C4-2B (cell line): Measurements from ENCODE around the gene ZDHHC17.

Experiments
- ZFX ChIP-seq: fragments of 450-650 bp; IDR thresholded peaks from 2 replicates; pipeline ENCODE4 v1.6.1; 2017
- TF ChIP-seq, protein P1 (sequence below): fragments of 450-650 bp; conservative IDR thresholded peaks from 2 replicates; pipeline ENCODE4 v1.5.1; 2017; ENCODE audit warnings: mild to moderate bottlenecking

DNA sequence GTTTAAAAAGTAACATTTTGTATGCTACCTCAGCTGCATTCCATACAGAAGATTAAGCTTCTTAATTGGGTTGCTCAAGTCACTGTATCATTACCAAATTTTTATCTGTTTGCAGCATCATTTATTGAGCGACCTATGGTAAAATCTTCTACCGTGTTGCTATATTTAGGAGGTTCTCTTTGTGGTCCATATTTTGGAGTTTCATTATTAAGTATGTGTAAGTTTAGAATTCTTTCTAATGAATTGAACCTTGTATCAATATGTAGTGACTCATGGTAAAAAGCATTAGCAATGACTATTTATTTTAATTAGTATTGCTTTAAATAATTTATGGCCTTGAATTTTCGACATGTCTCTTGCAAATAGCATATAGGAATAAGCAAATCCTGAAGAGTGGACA, 72.7 kb downstream of the ZDHHC17 start:
- TF ChIP-seq, protein P1, sequence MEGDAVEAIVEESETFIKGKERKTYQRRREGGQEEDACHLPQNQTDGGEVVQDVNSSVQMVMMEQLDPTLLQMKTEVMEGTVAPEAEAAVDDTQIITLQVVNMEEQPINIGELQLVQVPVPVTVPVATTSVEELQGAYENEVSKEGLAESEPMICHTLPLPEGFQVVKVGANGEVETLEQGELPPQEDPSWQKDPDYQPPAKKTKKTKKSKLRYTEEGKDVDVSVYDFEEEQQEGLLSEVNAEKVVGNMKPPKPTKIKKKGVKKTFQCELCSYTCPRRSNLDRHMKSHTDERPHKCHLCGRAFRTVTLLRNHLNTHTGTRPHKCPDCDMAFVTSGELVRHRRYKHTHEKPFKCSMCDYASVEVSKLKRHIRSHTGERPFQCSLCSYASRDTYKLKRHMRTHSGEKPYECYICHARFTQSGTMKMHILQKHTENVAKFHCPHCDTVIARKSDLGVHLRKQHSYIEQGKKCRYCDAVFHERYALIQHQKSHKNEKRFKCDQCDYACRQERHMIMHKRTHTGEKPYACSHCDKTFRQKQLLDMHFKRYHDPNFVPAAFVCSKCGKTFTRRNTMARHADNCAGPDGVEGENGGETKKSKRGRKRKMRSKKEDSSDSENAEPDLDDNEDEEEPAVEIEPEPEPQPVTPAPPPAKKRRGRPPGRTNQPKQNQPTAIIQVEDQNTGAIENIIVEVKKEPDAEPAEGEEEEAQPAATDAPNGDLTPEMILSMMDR, result no peak
- no peak for TF ChIP-seq ZFX
